ENCODE measurements around the gene COX7A1.

The COX7A1 gene

GRCh38 chr19:36112678-36113077 is 39.6 kb downstream of the COX7A1 start:
- DNase-seq (ENCODE audit: low spot score), result no peak

DNA sequence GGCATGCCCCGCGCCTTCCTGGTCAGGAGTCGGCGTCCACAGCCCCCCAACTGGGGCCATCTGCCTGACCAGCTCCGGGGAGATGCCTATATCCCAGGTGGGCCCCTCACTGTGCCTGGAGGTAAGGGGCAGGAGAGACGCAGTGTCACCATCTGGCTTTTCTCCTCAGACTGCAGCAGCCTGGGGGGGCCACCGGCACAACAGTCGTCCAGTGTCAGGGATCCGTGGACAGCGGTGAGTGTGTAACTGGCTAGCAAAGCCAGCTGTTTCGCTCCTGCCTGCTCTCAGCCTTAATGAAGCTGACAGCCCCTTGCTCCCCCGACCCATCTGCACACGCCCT is 41.1 kb downstream of the COX7A1 start:
- DNase-seq (ENCODE audit: low spot score), result no peak

DNA sequence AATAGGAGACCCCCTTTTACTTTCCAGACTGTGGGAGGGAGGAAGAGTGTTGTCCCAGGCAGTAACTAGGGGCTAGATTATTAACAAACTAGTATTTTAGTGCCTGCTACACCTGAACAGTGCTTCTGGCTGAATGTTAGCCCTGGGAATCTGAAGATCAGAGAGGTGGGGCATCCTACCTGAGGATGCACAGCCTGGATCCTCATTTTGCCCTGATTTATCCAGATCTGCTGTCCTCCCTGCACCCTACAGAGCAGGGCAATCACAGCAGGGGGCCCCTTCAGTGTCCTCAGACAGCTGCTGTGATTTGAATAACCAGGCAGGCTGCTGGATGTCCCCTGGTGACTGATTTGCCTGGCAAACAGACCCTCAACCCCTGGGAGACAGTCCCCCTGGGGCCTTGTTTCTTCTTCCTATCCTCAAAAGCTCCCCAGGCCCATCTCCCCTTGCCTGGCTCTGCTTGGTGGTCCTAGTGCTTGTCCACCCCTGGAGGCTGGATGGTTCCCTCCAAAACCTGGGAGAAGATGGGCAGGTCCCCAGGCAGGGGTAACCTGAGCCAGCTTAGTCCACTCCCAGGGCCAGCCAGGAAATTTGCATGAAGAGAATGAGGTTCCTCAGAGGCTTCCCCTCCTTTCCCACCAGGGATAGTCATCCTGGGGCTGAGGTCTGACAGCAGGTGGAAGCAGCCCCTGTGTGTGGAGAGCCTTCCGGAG is 41.6 kb downstream of the COX7A1 start, which contains the start of gene OVOL3:
TSS of gene OVOL3 (plus strand) at position 657 of the 713 bp plus-strand sequence. CDS start 60 bp downstream, outside the sequence.
- DNase-seq (ENCODE audit: low spot score), result no peak

- DNase-seq (ENCODE audit: low spot score), result no peak
Observed at GRCh38 chr19:36108684-36109083, 43.6 kb downstream of the COX7A1 start.

DNA sequence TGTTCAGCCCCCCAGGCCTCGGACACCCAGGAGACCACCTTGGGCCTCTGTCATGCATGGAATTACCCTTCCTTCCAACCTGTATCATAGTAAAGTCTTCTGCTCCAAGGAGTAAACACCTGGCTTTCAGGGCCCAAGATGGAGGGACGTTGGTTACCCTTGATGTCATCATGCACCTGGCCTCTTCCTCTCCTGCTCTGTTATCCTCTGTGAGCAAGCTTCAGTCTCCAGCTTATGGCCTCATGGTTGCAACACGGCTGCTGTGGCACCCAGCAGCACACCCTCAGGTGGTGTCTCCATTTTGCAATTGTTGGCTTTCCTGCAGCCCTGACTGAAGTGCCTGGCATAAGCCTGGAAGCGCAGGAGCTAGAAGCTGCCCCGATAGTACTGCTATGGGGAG is 45.3 kb downstream of the COX7A1 start:
- no peak for DNase-seq (ENCODE audit: low spot score)

DNA sequence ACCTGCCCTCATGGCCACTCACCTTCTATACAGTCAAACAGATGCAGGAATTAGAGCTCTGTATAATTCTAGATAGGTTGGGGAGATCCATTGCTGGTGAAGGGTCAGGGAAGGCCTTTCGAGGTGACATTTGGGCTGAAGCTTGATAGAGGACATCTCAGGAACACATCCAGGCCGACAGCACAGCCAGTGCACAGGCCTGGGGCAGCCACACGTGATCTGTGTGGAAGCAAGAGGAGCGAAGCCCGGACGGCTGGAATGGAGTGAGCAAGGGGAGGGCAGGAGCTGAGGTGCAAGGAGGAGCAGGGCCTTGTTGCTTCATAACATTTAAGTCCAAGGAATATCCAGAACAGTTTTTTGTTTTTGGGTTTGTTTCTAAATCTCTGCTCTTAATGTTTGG is 45.8 kb downstream of the COX7A1 start:
- no peak for DNase-seq (ENCODE audit: low spot score)

GRCh38 chr19:36103842-36104552 is 48.2 kb downstream of the COX7A1 start:
- no peak for DNase-seq (ENCODE audit: low spot score)

GRCh38 chr19:36103040-36103626 is 49.1 kb downstream of the COX7A1 start:
- DNase-seq (ENCODE audit: low spot score), result no peak

DNA sequence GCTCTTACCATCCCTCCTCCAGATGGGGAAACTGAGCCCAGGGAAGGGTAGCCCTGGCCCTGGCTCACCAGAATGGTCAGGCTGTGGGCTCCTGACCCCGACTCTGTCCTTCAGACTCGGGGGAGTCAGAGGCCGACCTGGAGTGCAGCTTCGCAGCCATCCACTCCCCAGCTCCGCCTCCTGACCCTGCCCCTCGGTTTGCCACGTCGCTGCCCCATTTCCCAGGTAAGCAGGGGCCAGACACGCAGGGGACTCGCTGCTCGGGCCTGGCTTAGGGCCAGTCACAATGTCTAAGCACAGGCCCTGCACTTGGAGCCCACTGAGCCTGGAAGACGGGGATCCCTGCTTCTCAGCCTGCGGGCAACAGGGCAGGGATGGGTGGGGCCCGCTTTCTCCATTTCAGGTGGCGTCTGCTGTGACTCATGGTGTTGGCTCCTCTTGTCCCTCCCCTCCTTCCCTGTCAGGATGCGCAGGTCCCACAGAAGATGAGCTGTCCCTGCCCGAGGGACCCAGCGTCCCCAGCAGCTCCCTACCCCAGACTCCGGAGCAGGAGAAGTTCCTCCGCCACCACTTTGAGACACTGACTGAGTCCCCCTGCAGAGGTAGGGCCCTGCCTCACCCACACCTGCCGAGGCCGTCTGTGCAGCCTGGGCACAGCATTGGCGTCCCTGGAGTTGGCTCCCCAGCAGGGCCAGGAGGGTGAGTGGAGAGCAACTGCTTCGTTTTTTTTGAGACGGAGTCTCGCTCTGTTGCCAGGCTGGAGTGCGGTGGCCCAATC is 50.5 kb downstream of the COX7A1 start:
- DNase-seq (ENCODE audit: low spot score), result no peak
